GM19025 (cell line): ENCODE results near the gene ABCB7.
"Not testable (repeated sequence)": the region's sequence is repeated elsewhere in the genome, so short reads cannot be mapped to it uniquely, and the experiment has no call there.

Experiments used
- ATAC-seq: cut with Tn5 transposase; IDR thresholded peaks from one replicate; pipeline ENCODE4 v1.9.1; 2021; ENCODE audit warnings: mild to moderate bottlenecking, low read depth, moderate library complexity; ENCODE audit not compliant: unreplicated experiment

The ABCB7 gene

GRCh38 chrX:75107863-75108509 lies 48.1 kb downstream of the ABCB7 start:
- no peak for ATAC-seq

DNA sequence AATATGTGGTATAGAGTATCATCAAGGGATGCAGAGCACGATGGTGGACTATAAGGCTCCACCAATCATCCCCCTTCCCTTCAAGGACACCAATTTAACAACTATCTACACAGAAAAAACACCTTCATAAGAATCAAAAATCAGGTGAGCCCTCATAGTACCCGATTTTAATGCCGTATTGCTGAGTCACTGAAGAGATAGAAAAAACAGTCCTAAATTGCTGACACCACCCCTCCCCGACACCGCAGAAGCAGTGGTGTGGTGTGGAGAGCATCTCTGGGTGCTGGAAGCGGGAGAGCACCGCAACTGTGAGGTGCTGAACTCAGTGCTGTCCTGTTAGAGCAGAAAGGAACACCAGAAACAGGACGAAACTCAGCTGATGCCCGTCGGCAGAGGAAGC lies 49.3 kb downstream of the ABCB7 start:
- no peak for ATAC-seq

DNA sequence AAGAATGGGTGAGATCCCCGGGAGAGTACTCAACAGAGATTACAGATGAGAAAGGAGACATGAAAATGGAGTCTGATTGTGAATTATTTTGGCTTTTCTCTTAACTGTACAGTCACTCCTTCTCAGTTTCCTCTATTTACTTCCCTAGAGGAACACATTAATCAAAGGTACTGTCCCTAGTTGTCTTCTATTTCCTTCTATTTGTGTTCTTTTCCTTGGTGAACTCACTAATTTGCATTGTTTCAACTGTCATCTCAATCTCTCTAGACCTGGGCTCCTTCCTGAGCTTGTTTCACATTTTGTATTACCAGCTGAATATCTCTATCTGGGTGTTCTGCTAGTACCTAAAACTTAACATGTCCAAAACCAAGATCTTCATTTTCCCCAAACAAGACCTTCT lies 59.8 kb downstream of the ABCB7 start:
- ATAC-seq = no peak

DNA sequence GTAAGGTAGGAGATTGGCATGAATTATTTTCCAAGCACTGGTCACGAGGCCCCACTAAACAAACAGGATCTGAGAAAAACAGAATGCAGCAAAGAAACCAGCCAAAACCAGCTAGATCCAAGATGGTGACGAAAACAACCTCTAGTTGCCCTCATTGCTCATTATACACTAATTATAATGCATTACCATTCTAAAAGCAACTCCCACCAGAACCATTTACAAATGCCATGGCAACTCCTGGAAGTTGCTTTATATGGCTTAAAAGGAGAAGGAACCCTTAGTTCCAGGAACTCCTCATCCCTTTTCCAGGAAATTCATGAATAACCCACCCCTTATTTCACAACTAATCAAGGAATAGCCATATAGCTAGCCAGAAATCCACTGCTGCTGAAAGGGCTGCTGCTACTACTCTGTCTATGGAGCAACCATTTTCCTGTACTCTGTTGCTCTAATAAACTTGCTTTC lies 69.3 kb downstream of the ABCB7 start:
- ATAC-seq = no peak

DNA sequence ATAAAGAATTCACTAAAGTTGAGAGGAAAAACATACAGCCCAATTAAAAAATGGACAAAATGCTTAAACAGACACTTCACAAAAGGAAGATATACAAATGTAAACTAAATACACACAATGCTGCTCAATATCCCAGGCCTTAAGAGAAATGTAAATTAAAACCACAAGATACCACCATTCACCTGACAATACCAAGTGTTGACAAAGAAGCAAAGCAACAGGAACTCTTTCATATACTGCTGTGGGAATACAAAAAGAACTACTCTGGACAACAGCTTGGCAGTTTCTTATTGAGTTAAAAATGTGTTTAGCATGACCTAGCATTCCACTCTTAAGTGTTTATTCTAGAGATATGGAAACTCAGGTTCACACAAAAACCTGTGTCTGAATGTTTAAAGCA lies 71.3 kb downstream of the ABCB7 start:
- ATAC-seq = no peak

DNA sequence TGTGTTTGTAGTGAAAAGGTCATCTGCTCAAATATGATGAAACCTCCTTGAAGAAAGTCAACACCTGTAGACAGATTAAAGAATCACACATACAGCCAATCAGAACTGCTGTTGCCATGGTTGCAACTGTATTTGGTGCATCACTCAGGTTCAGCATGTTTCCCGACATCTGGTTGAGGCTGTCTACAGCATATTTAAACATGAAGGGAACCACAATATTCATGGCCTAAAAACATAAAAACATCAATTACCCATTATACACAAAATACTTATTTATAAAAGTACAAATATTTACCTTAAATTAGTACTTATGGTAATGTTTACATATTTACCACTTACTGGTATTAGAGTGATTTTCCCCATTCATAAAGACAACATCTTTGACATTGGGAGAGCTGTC lies 79.7 kb downstream of the ABCB7 start:
- ATAC-seq = no peak

- ATAC-seq = no peak
Measured at GRCh38 chrX:75074475-75074874, 81.6 kb downstream of the ABCB7 start.

DNA sequence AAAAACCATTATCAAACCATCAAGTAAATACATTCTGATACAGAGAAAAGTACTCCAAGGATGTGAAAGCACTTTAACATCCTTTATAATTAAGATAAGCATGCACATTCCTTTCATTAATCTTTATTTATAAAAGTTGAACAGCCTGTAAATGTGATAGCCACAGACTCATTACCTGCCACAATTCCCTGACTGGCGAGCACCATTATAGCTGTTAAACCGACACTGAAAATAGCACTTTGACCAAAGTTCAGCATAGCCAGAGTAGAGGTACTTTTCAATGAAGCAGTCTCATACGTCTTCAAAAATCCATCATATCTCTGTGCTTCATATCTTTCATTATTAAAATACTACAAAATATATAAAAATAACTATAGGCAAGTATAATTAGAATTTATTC lies 84.7 kb downstream of the ABCB7 start:
- ATAC-seq = no peak

- no peak for ATAC-seq
Measured at GRCh38 chrX:75067931-75068330, 88.2 kb downstream of the ABCB7 start.

GRCh38 chrX:75061701-75062100 lies 94.4 kb downstream of the ABCB7 start:
- no peak for ATAC-seq

DNA sequence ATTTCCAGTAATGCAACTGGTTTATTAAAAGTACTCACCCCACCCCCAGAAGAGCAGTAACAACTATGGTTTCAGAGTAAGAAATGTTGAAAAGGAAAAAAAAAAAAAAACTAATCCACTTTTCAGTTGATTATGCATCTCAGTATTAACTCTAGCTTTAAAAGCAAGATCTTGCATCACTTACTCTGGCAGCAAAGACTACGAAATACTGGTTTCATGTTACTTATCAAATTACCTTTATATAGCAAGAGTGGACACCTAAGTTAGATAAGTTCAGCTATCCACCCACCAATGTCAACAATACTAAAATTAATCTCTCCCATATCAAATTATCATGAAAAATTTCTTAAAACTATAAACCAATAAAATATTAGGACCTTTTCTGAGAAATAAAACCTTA lies 105.0 kb downstream of the ABCB7 start:
- no peak for ATAC-seq

- ATAC-seq = no peak
Measured at GRCh38 chrX:75045369-75045768, 110.7 kb downstream of the ABCB7 start.

- not testable (repeated sequence) for ATAC-seq
Measured at GRCh38 chrX:75044142-75044541, 111.9 kb downstream of the ABCB7 start.

GRCh38 chrX:75038925-75039324 lies 117.2 kb downstream of the ABCB7 start:
- no peak for ATAC-seq
